ENCODE results near the gene SCN10A.

DNA sequence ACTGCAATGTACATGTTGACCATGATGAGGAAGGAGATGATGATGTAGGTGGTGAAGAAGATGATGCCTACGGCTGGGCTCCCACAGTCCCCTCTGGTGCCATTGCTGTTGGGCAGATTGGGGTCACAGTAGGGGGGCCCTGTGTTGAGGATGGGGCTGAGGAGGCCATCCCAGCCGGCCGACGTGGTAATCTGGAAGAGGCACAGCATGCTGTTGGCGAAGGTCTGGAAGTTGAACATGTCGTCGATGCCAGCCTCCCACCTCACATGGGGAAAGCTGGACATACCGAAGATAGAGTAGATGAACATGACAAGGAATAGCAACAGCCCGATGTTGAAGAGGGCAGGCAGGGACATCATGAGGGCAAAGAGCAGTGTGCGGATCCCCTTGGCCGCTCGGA lies 118.0 kb downstream of the SCN10A start:
- TF ChIP-seq TCF4 (CRISPR knock-in tag; IDR thresholded peaks at IDR 0.05; ENCODE audit: borderline replicate concordance) (no peak), ZFP3 (CRISPR knock-in tag; IDR thresholded peaks at IDR 0.05) (no peak), PPARA (CRISPR knock-in tag; IDR thresholded peaks at IDR 0.05; ENCODE audit: borderline replicate concordance) (no peak), ZFP30 (CRISPR knock-in tag; IDR thresholded peaks at IDR 0.05) (no peak), ZNF565 (CRISPR knock-in tag; conservative IDR thresholded peaks at IDR 0.05; ENCODE audit: low read depth) (no peak), CSDC2 (CRISPR knock-in tag; IDR thresholded peaks at IDR 0.05) (no peak), ARNTL (CRISPR knock-in tag; IDR thresholded peaks at IDR 0.05; ENCODE audit: borderline replicate concordance, low read depth) (no peak)
- TF ChIP-seq, protein P1, sequence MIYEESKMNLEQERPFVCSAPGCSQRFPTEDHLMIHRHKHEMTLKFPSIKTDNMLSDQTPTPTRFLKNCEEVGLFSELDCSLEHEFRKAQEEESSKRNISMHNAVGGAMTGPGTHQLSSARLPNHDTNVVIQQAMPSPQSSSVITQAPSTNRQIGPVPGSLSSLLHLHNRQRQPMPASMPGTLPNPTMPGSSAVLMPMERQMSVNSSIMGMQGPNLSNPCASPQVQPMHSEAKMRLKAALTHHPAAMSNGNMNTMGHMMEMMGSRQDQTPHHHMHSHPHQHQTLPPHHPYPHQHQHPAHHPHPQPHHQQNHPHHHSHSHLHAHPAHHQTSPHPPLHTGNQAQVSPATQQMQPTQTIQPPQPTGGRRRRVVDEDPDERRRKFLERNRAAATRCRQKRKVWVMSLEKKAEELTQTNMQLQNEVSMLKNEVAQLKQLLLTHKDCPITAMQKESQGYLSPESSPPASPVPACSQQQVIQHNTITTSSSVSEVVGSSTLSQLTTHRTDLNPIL (CRISPR knock-in tag; IDR thresholded peaks at IDR 0.05; ENCODE audit: low read depth) = no peak
- TF ChIP-seq, protein P2, sequence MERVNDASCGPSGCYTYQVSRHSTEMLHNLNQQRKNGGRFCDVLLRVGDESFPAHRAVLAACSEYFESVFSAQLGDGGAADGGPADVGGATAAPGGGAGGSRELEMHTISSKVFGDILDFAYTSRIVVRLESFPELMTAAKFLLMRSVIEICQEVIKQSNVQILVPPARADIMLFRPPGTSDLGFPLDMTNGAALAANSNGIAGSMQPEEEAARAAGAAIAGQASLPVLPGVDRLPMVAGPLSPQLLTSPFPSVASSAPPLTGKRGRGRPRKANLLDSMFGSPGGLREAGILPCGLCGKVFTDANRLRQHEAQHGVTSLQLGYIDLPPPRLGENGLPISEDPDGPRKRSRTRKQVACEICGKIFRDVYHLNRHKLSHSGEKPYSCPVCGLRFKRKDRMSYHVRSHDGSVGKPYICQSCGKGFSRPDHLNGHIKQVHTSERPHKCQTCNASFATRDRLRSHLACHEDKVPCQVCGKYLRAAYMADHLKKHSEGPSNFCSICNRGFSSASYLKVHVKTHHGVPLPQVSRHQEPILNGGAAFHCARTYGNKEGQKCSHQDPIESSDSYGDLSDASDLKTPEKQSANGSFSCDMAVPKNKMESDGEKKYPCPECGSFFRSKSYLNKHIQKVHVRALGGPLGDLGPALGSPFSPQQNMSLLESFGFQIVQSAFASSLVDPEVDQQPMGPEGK (CRISPR knock-in tag; IDR thresholded peaks at IDR 0.05; ENCODE audit: borderline replicate concordance) = no peak
- TF ChIP-seq, protein P3, sequence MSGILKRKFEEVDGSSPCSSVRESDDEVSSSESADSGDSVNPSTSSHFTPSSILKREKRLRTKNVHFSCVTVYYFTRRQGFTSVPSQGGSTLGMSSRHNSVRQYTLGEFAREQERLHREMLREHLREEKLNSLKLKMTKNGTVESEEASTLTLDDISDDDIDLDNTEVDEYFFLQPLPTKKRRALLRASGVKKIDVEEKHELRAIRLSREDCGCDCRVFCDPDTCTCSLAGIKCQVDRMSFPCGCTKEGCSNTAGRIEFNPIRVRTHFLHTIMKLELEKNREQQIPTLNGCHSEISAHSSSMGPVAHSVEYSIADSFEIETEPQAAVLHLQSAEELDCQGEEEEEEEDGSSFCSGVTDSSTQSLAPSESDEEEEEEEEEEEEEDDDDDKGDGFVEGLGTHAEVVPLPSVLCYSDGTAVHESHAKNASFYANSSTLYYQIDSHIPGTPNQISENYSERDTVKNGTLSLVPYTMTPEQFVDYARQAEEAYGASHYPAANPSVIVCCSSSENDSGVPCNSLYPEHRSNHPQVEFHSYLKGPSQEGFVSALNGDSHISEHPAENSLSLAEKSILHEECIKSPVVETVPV (CRISPR knock-in tag; IDR thresholded peaks at IDR 0.05) = no peak

All from SK-N-SH treated with all-trans-retinoic acid at 6 μM for 48 hours (cell line).